Lower lobe of right lung (tissue), 2 donors: ENCODE data around the gene ASTN2. TPM values are rescaled to one million over a fixed set of nuclear protein-coding genes. Genes with fewer than 3 reads are reported as not detected.

Experiments used
- ATAC-seq, 2 donors: fragments of 200-7000 bp; cut with Tn5 transposase; one replicate each; pipeline ENCODE4 v1.9.1; 2020 to 2022; ENCODE audit warnings: mild to moderate bottlenecking in 2 of 2, moderate library complexity in 2 of 2
- DNase-seq: peaks from one replicate; pipeline ENCODE4 v3.0.0-alpha.2; 2020
- H3K27ac ChIP-seq: fragments of 200-600 bp; one replicate; pipeline ENCODE4 v1.8.0; 2022
- H3K27me3 ChIP-seq: fragments of 200-600 bp; one replicate; pipeline ENCODE4 v1.8.0; 2022; ENCODE audit warnings: low read depth
- H3K36me3 ChIP-seq: fragments of 200-600 bp; one replicate; pipeline ENCODE4 v1.8.0; 2022; ENCODE audit warnings: mild to moderate bottlenecking
- H3K4me1 ChIP-seq: fragments of 200-600 bp; one replicate; pipeline ENCODE4 v1.8.0; 2022
- H3K4me3 ChIP-seq: fragments of 200-600 bp; one replicate; pipeline ENCODE4 v1.8.0; 2022; ENCODE audit warnings: mild to moderate bottlenecking
- H3K9me3 ChIP-seq: fragments of 200-600 bp; one replicate; pipeline ENCODE4 v1.8.0; 2022
- intact Hi-C: fragments of 100-400 bp; cut with DNase I; formaldehyde crosslinking; loops from one replicate; pipeline ENCODE4 v1.11.0; 2022
- total RNA-seq: library from RNA; stranded (reverse); fragmentation: NEBNext Ultra II Directional; extraction: Animal tissue kit (Norgen Biotek cat#: 25700); gene quantifications from one replicate; pipeline ENCODE4 v1.2.1, GENCODE V29; 2021
- TF ChIP-seq, protein P1 (sequence below): fragments of 200-600 bp; IDR thresholded peaks from one replicate; pipeline ENCODE4 v1.8.0; 2022; ENCODE audit warnings: antibody characterized with exemption, mild to moderate bottlenecking
- donor health status: DM: no; HTN: yes; CAD: no; lungs with severe emphysema.

Gene ASTN2
- total RNA-seq, 1 donor from 2014 or later: 4.3 TPM

DNA sequence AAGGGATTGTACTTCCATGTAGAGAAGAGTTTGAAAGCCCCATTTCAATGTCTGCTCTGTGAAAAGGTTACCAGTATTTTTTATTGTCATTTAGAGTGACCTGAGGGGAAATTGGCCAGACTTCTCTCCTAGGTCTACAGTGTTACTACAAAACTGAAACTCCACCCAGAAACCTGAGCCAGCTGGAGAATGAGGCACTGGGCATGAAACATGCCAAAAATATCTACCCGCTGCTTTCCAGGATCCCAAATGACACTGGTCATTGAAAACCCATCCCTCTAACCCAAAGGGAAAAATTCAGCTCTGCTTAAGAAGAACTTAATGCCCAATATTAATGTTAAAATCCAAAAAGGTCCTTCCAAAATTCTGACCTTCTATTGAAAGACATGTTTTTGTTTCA lies 826.9 kb downstream of the ASTN2 start:
- intact Hi-C loops: no loop called here
- H3K9me3 ChIP-seq: peaks cover 10% of the 10 kb centered on the region
- ATAC-seq: no peak
- no peaks in the 10 kb centered on the region for H3K4me1 ChIP-seq
- TF ChIP-seq, protein P1, sequence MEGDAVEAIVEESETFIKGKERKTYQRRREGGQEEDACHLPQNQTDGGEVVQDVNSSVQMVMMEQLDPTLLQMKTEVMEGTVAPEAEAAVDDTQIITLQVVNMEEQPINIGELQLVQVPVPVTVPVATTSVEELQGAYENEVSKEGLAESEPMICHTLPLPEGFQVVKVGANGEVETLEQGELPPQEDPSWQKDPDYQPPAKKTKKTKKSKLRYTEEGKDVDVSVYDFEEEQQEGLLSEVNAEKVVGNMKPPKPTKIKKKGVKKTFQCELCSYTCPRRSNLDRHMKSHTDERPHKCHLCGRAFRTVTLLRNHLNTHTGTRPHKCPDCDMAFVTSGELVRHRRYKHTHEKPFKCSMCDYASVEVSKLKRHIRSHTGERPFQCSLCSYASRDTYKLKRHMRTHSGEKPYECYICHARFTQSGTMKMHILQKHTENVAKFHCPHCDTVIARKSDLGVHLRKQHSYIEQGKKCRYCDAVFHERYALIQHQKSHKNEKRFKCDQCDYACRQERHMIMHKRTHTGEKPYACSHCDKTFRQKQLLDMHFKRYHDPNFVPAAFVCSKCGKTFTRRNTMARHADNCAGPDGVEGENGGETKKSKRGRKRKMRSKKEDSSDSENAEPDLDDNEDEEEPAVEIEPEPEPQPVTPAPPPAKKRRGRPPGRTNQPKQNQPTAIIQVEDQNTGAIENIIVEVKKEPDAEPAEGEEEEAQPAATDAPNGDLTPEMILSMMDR: no peak
- H3K27ac ChIP-seq: no peak overlapping the region
- no peaks in the 10 kb centered on the region for H3K36me3 ChIP-seq
- H3K27me3 ChIP-seq: no peaks in the 10 kb centered on the region
- H3K4me3 ChIP-seq: no peak overlapping the region
- DNase-seq: no peak

DNA sequence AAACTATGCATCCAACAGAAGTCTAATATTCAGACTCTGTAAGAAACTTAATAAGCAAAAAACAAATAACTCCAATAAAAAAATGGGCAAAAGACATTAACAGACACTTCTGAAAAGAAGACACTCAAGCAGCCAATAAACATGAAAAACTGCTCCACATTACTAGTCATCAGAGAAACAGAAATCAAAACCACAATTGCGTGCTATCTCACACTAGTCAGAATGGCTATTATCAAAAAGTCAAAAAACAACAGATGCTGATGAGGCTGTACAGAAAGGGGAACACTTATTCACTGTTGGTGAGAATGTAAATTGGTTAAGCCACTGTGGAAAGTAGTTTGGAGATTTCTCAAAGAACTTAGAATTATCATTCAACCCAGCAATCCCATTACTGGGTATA lies 829.0 kb downstream of the ASTN2 start:
- no peak overlapping the region for H3K27ac ChIP-seq
- ATAC-seq: no peak
- TF ChIP-seq, protein P1: no peak
- H3K4me3 ChIP-seq: no peak overlapping the region
- H3K27me3 ChIP-seq: no peaks in the 10 kb centered on the region
- peaks cover 10% of the 10 kb centered on the region for H3K9me3 ChIP-seq
- no peaks in the 10 kb centered on the region for H3K4me1 ChIP-seq
- no peaks in the 10 kb centered on the region for H3K36me3 ChIP-seq
- intact Hi-C loops: no loop called here
- no peak for DNase-seq

DNA sequence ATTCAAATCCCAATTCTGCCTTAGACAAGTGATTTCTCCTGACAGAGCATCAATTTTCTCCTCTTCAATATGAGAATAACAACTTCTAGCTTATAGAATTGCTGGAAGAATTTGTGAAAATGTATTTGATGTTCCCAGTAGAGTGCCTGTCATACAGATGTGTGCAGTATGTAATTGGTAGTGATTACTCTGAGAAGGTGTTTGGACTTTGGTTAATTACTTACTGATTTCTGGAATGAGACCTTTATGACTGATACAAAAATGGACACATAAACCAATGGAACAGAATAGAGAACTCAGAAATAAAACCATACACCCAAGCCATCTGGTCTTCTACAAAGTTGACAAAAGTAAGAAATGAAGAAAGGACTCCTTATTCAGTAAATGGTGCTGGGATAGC lies 829.7 kb downstream of the ASTN2 start:
- H3K4me3 ChIP-seq: no peak overlapping the region
- TF ChIP-seq, protein P1: no peak
- H3K4me1 ChIP-seq: no peaks in the 10 kb centered on the region
- intact Hi-C loops: no loop called here
- H3K36me3 ChIP-seq: no peaks in the 10 kb centered on the region
- DNase-seq (no peak), ATAC-seq (no peak)
- no peaks in the 10 kb centered on the region for H3K27me3 ChIP-seq
- peaks cover 10% of the 10 kb centered on the region for H3K9me3 ChIP-seq
- no peak overlapping the region for H3K27ac ChIP-seq

DNA sequence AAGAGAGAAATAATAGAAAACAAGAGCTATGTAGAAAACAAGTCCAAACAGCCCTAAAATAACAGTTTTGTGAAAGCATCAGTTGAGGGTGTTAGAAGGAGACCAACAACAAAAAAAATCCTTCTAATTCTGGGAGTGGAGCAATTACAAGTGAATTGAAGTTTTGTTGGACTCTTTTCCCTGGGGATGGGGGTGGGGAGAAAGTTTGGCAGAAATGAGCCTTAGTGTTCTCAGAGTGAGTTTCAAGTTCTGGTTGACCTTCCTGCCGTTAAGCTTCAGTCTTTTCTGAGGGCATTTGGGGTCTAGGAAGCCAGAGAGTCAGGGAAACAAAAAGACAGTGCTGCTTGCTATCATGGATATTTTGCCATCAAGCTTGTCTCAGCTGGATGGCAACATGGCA lies 834.0 kb downstream of the ASTN2 start:
- TF ChIP-seq, protein P1: no peak
- Histone ChIP-seq H3K4me3 (no peak overlapping the region), H3K4me1 (no peaks in the 10 kb centered on the region), H3K27me3 (no peaks in the 10 kb centered on the region), H3K27ac (no peak overlapping the region), H3K36me3 (no peaks in the 10 kb centered on the region), H3K9me3 (no peaks in the 10 kb centered on the region)
- ATAC-seq (no peak), DNase-seq (no peak)
- intact Hi-C loops: no loop called here

DNA sequence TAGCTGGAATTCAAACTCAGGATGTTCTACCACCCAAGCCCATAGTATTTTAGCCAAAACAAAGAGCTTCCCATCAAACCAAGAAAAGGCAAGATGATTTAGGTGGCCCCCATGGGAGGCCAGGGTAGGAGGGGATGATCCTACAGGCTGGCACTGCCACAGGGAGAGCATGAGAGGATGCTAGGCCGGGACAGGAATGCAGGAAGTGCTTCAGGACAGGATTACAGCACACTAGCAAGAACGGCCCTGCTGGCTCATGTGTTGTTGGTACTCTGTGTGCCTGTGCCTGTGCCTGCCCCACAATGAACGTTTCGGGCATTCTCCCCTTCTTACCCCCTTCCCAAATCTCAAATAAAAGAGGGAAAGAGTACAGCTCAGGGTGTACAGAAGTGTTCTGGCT lies 838.5 kb downstream of the ASTN2 start:
- no peaks in the 10 kb centered on the region for H3K36me3 ChIP-seq
- ATAC-seq (no peak), DNase-seq (no peak)
- intact Hi-C loops: no loop called here
- H3K27ac ChIP-seq: no peak overlapping the region
- H3K27me3 ChIP-seq: no peaks in the 10 kb centered on the region
- peaks cover 19% of the 10 kb centered on the region for H3K4me1 ChIP-seq
- TF ChIP-seq, protein P1: no peak
- H3K9me3 ChIP-seq: no peaks in the 10 kb centered on the region
- no peak overlapping the region for H3K4me3 ChIP-seq
